GM12801 (cell line): ENCODE measurements around the gene GNAZ.

ENCODE experiments used
- TF ChIP-seq, protein P1 (sequence below): IDR thresholded peaks from one replicate; pipeline ENCODE4 v1.5.1; 2011; ENCODE audit warnings: control low read depth; ENCODE audit not compliant: insufficient read length; ENCODE audit errors: extremely low read depth

Gene GNAZ

DNA sequence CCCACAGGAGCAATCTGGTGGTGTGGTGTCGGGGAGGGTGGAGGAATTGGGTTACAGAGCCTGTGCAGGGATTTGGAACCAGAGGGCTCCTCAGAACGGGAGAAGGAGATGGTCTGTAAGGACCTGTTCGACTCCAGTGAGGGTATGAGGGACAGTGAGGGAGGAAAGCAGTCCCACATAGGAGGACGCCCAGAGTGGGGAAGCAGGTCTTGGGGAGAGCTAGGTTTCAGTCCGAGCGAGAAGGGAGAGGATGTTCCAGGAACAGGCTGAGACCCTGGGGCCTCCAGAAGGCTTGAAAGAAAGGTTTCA is 32.0 kb upstream of the GNAZ start:
- TF ChIP-seq, protein P1, sequence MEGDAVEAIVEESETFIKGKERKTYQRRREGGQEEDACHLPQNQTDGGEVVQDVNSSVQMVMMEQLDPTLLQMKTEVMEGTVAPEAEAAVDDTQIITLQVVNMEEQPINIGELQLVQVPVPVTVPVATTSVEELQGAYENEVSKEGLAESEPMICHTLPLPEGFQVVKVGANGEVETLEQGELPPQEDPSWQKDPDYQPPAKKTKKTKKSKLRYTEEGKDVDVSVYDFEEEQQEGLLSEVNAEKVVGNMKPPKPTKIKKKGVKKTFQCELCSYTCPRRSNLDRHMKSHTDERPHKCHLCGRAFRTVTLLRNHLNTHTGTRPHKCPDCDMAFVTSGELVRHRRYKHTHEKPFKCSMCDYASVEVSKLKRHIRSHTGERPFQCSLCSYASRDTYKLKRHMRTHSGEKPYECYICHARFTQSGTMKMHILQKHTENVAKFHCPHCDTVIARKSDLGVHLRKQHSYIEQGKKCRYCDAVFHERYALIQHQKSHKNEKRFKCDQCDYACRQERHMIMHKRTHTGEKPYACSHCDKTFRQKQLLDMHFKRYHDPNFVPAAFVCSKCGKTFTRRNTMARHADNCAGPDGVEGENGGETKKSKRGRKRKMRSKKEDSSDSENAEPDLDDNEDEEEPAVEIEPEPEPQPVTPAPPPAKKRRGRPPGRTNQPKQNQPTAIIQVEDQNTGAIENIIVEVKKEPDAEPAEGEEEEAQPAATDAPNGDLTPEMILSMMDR, result no peak

DNA sequence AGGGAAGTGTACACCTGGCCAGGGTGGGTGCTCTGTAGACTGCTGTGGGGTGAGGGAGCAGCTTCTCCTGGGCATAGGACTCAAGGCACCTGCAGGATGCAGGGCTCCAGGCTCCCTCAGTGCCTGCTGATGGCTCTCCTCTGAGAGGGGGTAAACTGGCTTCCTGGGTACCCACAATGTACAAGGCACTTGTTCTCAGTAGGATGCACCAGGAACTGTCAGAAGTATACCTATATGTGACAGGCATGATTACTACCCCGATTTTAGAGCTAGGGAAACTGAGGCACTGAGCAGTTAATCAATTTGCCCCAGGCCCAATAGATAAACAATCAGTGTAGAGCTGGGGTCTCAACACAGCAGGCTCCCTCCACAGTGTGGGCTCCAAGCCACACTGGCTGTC is 31.4 kb upstream of the GNAZ start:
- TF ChIP-seq, protein P1, result no peak

DNA sequence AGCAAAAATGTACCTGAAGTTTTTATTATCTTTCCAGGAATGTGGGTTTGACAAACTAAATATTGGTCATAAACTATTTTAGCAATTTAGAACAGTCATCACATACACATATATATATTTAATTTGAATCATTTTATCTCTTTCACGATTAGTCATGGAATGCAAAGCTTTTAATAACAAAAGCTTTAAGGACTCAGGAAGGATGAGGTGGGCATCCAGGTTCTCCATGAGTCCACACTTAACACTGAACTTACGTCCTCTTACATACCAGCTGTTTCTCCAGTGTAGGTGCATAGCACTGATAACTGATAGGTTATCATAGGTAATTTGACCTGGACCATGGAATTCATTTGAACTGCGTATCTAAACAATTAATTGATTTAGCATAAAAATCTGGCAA is 28.1 kb upstream of the GNAZ start:
- TF ChIP-seq, protein P1, result no peak

DNA sequence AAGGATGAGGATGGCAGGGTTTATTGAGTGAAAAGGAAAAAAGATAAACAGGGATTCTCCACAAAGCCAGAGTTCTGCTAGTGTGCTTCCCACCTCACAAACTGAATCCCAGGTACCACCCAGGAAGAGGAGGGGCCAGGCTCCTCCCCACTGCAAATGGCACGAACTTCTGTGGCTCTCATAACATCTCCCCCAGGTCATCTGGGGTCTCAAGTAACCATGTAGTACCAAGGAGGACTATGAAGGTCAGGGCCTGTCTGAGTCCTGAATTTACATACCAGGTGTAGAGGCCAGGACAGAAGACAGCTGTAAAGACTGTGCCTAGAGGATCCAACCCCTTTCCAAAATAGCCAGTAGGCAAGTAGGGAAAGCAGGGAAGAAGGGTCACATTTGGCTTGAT is 25.7 kb upstream of the GNAZ start:
- TF ChIP-seq, protein P1, result no peak

DNA sequence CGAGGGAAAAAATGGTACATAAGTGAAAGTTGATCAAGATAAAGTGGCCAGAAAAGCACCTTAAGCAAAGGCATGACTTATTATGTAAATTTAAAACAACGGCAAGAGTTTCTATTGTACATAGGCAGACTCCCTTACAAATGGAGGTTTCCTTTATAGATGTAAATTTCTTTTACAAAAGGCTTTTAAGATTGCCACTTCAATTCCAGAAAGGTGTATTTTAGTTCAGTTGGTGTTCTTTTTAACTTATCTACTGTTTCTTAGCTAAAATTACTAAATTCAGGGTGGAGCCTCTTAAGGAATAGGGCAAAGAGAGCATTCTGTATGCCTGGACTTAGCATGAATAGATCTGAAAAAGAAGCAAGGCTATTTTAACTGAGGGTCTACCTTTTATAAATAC is 24.9 kb upstream of the GNAZ start:
- TF ChIP-seq, protein P1, result no peak

DNA sequence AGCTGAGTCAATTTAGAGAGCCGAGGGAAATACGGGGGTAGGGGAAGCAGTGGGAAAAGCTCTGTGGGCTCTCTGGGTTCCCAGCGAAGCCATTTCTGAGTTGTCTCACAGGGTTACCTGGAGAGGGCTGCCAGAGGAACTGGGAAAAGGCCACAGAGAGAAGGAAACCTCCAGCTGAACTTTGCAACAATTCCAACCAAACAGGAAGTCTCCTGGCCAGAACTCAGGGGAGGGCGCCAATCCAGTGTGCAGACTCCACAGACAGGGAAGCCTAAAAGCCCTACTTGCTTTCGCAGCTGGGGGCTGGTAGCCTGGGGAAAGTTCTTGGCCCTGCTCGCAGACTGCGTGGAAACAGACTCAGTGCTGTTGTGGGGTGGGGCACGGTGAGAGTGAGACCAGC is 23.1 kb upstream of the GNAZ start:
- TF ChIP-seq, protein P1, result no peak

DNA sequence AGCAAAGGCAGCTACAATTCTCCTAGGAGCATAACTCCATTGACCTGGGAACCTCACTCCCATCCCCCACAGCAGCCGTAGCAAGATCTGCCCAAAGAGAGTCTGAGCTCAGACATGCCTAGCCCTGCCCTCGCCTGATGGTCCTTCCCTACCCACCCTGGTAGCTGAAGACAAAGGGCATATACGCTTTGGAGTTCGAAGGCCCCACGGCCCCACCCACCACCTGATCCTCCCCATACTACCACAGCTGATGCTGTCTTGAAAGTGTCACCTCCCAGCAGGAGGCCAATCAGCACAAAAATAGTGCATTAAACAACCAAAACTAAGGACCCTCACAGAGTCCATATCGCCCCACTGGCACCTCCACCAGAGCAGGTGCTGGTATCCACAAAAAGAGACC is 22.6 kb upstream of the GNAZ start:
- TF ChIP-seq, protein P1, result no peak
